Erythroblast (primary cell): Measurements from ENCODE around the gene SCGB1C2.

ENCODE experiments used
- DNase-seq, 2 experiments: peaks; one replicate each; lab custom pipeline; 2025; lab: John Stamatoyannopoulos, UW
- GATA1 ChIP-seq: IDR thresholded peaks from 2 replicates; pipeline ENCODE4 v1.6.1; 2011; ENCODE audit warnings: low read depth, mild to moderate bottlenecking, control low read depth, low read length, moderate library complexity
- POLR2A ChIP-seq: IDR thresholded peaks from 2 replicates; pipeline ENCODE4 v1.6.1; 2011; ENCODE audit warnings: mild to moderate bottlenecking, low read length

SCGB1C2 gene

DNA sequence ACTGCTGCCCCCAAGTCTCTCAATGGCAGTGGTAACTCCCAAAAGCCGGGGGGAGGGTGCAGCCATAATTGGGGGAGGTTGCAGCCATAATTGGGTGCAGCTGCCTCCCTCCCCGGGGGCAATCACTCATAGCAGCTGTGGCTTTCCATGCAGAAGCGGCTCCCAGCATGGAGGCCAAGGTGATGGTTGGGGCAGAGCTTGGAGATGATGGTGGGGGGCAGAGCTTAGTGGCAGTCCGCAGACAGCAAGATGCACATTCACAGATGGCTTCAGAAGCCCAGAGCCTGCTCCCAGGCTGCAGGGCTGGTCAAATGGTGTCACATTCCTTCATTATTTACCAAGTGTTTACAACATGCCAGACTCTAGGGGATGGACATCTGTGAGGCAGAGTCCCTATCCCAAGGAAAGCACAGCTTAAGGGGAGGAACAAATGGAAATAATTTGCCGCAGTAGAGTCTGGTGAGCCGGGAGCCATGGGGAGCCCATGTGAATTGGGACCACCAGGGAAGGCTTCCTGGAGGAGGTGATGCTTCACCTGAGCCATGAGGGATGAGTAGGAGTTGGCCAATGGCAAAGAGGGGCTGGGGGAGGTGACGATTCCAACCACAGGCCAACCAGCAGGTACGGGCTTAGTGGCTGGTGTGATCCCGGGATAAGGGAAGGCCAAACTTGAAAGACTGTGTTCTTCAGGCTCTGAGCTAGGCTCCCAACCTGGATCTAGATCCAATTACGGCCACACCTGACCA is 36.0 kb downstream of the SCGB1C2 start:
- TF ChIP-seq POLR2A (no peak), GATA1 (no peak)

DNA sequence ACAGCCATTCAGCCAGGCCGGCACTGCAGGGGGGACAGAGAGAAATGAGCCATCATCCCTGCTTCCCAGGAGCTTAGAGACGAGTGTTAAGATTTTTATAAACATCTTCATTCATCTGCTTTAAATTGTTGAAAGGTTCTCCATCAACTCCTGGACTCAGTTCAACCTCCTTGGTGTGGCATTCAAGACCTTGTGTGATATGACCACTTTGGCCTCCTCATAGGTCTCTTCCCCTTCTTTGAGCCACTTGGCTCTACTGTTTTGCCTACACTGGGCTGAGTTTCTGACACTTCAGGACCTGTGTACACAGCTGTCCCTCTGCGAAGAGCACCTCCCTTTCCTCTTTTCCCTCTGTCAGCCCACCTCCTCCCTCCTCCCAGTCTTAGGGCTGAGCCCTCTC is 39.8 kb downstream of the SCGB1C2 start:
- TF ChIP-seq POLR2A, result no peak
- no peak for TF ChIP-seq GATA1
- no peak for DNase-seq

More for the DNA sequence above, 36.0 kb downstream of the SCGB1C2 start:
- no peak for DNase-seq

DNA sequence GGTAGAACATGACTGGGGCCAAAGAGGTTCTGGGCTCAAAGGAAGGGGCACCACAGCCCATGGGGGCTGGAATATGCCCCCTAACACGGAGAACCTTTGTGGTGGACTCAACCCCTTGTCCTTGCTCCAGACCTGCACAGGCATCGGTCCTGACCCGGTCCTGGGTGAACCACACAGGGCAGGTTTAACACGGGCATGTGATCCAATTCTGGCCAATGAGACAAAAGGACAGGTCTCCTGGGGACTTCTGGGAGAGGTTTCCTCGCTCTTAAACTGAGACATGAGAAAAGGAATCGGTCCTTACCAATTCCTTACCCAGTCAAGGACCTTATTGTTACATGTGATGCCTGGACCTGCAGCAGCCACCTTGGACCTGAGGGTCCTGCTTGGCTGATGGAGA is 40.4 kb downstream of the SCGB1C2 start:
- TF ChIP-seq POLR2A (no peak), GATA1 (no peak)
- DNase-seq, result no peak

DNA sequence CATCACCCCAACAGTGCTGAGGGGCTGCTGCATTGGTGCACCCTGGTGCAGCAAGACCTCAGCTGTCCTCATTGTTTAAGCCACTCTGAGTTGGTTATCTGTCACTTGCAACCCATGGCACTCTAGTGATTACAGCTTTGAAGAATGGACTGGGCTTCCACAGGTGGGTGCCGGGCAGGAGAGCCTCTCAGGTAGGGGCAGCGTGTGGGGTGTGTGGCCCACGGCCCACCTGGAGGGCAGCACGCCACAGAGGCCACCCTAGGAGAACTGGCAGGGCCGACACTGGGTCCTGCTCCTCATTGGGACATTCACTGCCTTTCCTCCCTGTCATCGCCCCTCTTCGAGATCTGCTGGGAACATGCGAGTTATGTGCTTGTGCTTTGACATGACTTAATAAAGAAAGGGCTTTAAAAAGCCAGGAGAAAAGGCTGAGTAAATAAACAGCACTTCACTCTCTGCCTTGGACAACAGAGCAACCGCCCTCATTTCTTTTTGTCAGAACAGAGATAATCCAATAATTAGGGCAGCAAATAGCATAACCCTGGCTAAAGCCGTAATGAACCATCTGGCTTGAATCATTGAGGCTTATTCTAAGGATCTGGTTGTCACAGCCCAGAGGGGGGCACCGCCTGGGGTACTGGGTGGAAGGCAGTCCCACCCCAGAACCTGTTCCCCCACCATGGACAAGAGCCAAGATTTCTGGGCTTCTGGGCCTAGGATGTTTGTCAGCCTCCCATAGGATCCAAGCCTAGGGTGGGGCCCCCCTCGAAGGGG is 41.1 kb downstream of the SCGB1C2 start:
- TF ChIP-seq POLR2A (no peak), GATA1 (no peak)
- DNase-seq, result no peak

DNA sequence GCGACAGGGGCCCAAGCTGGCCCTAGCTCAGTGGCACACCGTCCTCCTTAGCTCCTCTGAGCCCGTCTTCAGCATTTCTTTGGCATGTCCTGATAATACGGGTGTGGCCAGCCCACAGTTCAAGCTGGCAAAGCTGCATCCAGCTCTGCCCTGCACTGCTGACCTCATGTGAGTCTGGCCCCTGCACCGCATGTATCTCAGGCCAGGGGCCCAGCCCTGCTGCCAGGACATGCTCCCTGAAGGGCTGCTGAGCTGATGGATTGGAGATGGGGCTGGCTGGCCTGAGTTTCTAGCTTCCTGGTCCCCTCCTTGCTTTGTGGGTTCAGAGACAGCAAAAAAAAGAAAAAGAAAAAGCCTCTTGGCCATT is 41.7 kb downstream of the SCGB1C2 start:
- no peak for TF ChIP-seq GATA1
- no peak for TF ChIP-seq POLR2A
- no peak for DNase-seq

DNA sequence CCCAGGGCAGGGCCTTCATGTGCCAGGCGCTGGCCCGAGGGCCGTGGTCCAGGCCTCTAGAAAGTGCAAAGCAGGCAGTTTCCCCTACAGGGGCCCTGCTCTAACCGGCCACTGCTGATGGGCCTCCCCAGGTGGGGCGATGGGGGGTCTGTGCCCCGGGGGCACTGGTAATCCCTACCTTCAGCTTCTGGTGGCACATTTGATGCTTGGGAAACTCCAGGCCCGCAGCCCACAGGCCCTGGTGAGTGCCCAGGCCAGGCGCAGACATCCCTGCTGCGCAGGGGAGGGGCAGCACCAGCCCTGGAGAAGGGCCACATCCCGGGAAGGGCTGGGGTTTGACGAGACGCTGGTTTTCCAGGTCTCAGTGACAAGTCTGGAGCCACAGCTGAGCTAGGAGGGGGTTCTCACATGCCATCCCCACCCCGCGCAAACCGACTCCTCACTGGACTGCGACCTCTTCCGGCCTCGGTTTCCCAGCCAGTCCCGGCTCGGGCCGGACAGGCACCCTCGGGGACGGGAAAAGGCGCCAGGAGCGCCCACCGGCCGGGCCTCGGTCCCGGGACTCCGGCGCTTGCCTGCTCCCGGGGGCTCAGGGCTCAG is 42.5 kb downstream of the SCGB1C2 start:
- TF ChIP-seq POLR2A (no peak), GATA1 (no peak)
- no peak for DNase-seq

DNA sequence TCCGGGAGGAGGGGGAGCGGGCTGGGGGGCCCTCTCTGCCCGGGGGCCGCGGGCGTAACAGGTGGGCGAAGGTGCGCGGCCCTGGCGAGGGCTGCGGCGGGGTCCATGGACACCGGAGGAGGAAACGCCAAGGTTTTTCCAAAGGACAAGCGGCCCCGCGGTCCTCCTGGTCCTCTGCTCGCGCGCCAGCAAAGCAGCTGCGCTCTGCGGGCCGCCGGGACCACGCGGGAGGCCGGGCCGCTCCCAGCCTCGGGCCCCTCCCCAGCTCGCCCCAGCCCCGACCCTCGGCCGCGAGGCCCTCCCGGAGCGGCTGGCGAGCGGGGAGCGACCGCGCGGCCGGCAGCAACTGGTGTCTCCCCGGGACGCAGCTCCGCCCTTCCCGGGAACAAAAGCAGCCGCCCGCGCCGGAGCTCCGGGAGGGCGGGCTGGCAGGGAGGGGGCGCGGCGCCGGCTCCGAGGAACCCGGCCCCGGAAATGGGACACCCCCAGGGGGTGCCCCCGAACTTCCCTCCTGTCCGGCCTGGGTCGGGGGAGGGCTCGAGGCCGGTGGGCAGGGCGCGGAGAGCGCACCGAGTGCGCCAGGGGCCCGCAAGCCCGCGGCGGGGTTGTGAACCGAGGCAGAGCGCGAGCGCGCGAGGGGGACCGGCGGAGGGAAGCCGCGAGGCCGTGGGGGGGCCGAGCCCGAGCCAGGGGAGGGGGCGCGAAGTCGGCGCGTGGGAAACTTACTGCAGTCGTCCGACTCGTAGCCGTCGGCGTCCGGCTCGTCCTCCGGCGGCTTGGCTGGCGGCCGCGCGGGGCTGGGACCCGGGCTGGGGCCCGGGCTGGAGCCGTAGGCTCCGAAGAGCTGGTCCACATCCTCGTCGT is 43.2 kb downstream of the SCGB1C2 start:
- no peak for TF ChIP-seq GATA1
- no peak for DNase-seq

DNA sequence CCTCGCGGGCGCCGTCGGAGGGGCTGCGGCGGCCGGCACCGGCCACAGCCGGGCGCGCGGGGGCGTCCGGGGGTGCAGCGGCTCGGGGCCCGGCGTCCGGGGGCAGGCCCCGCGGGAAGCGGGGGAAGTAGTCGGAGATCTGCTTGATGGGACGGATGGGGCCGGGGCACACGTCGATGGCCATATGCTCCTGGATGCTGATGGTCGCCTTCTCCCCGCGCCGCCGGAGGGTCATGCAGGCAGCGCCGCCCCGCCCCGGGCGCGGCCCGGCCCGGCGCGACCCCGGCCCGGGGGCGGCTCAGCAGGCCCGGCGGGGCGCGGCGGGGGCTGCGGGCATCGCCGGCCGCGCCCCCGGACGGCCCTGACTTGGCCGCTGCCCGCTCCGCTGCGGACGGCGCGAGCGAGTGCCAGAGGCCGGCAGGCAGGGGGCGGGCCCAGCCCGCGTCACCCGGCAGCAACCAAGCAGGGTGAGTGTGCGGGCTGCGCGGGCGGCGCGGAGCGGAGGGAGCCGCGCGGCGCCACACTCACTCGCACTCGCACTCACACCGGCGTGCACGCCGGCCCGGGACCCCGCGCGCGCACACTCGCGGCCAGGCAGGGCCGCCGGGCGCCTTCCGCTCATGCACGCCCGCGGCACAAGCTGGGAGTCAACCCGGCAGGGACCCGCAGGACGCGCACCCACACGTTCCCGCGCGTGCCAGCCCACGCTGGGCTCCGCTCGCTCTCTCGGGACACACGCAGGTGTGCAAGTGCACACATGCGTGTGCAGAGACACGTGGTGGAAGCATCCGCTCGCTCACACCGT is 44.1 kb downstream of the SCGB1C2 start, which contains the start of gene DOC2B:
DOC2B (minus strand) TSS at position 406 of the 805 bp plus-strand sequence; CDS start at position 235, 171 bp downstream.
- TF ChIP-seq GATA1, result no peak
- no peak for TF ChIP-seq POLR2A
- DNase-seq, result no peak

DNA sequence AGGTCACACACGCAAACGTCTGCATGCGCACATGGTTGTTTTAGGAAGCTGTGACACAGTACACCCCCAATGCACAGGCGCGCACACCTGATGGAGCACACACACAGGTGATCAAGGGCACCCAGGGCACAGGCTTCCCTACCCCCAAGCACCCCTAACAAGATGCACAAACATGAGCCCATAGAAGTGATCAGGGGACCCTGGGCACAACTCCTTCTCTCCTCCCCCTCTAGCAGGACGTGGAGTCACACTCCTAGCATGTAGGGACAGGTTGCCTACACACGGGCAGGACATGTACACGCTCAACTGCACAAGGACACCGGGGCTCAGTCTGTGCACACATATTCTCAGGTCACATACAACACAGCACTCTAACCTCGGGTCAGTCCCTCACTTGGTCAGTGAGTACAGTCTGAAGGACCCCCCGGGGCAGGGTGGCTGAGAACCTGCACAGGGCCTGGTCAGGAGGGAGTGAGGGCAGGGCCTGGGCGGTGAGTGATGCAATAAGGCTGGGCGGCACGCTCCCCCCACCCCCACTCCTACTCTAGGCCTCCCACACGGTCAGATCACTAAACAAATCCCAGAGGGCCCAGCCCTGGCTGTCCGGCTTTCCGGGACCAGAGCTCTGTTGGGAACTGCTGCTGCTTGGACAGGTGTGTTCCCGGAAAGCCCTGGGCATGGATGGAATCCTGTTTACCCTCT is 44.8 kb downstream of the SCGB1C2 start:
- DNase-seq, result no peak

DNA sequence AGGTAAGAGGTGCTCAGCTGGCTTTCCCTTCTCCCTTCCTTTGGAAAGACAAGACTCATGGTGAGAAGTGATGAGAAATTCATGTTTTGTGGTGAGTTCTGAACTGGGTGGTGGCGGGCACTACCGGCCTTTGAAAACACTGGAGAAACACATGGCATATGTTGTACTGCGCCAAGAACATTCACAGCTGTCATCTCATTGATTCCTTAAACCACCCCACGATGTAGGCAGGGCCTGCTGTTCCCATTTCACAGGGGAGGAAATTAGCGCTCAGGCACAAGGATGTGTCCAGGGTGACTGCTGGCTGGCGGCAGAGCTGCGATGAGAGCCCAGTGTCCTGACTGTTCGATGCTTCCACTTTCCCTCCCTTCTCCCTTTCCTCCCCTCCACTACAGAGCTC is 45.7 kb downstream of the SCGB1C2 start:
- no peak for DNase-seq

More for the DNA sequence above, 44.8 kb downstream of the SCGB1C2 start:
- TF ChIP-seq GATA1, result no peak
- TF ChIP-seq POLR2A, result no peak

DNA sequence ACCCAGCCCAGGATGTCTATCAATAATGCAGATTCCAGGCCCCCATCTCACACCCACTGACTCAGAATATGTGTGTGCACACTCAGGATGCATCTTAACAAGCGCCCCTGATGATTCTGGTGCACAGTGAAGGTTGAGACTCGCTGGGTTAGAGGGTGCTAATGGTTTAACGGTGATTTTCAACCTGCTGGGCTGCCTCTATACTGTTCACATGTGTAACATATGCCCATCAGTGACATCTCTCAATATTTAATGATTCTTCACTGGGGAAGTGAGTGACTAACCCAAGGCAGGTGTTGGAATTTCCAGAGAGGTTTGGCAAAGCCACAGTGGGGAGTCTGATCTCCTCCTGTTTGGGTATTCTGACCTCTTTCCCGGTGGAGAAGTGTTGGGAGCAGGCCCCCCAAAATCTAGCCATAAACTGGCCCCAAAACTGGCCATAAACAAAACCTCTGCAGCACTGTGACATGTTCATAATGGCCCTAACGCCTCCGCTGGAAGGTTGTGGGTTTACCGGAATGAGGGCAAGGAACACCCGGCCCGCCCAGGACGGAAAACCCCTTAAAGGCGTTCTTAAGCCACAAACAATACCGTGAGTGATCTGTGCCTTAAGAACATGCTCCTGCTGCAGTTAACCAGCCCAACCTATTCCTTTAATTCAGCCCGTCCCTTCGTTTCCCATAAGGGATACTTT is 48.2 kb downstream of the SCGB1C2 start:
- TF ChIP-seq POLR2A (no peak), GATA1 (no peak)
- no peak for DNase-seq

More for the DNA sequence above, 45.7 kb downstream of the SCGB1C2 start:
- no peak for TF ChIP-seq GATA1
- no peak for TF ChIP-seq POLR2A
